ENCODE data around the gene FOXJ1.

GRCh38 chr17:76145231-76146052 lies 4.4 kb upstream of the FOXJ1 start:
- TF ChIP-seq POLR2AphosphoS5 (IDR thresholded peaks at IDR 0.05; ENCODE audit: low read depth, low read length) = no peak
- no peak for TF ChIP-seq POLR2A (IDR thresholded peaks at IDR 0.05; ENCODE audit: low read depth, low read length)

Data from GM12892 (cell line).